IPS-11a (cell line): ENCODE data around the gene NUDT1.
"Not testable (repeated sequence)": the region's sequence is repeated elsewhere in the genome, so short reads cannot be mapped to it uniquely, and the experiment has no call there.

Experiments
- H3K4me3 ChIP-seq: one replicate; pipeline ENCODE4 v1.5.1; 2013; ENCODE audit warnings: low read depth, low read length, control low read depth

Gene NUDT1

DNA sequence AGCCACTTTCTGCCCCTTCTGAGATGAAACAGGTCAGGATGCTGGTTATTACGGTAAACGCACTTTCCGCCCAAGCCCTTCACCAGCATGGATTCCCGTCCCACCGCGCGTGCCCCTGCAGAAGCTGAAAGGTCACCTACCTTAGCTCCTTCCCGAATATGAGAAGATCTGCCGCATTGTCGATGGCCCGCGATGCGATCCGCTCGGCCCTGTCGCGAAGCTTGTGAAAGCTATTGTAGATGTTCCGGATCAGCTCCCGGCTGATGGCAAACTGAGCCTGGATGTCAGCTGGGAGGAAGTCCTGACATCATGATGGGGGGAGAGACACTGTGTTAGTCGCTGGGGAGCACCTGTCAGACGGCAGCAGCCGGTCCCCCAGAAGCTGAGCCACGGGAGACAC lies 22.1 kb downstream of the NUDT1 start:
- H3K4me3 ChIP-seq = no peak overlapping the region

DNA sequence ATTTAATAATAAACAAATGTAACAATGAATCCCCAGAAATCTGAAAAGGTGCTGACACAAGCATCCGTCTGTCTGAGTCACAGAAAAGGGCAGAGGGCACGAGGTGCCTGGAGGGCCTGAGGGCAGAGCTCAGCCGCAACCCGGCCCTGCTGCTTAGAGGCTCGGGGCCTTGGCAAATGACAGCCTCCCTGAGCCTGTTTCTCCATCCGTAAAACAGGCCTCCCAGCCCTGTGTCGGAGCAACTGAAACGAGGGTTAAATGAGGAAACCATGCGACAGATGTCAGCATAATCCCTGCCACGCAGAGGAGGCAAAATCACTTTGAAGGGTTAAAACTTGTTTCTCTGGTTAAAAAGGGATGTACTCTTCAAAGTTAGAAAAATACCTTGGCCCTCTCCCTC lies 24.9 kb downstream of the NUDT1 start:
- no peak overlapping the region for H3K4me3 ChIP-seq

DNA sequence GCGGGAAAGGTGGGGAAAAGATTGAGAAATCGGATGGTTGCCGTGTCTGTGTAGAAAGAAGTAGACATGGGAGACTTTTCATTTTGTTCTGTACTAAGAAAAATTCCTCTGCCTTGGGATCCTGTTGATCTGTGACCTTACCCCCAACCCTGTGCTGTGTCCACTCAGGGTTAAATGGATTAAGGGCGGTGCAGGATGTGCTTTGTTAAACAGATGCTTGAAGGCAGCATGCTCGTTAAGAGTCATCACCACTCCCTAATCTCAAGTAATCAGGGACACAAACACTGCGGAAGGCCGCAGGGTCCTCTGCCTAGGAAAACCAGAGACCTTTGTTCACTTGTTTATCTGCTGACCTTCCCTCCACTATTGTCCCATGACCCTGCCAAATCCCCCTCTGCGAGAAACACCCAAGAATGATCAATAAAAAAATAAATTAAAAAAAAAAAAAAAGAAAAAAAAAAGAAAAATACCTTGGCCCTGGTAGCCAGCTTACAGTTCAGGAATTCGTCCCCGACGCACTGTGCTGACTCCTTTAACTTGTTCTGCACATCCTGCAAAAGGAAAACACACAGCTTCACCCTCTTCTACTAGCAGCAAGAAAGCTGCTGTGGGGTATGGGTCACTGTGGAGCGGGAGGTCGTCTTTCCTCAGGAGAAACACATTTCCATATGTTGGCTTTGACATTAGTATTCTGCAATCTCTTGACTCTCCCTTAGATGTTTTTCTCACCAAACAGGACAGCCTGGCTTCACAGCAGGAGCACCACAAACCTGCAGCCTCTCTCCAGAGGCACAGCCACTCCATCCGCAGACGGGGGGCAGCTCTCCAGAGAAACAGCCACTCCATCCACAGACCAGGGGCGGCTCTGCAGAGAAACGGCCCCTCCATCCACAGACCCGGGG lies 27.3 kb downstream of the NUDT1 start:
- not testable (repeated sequence) for H3K4me3 ChIP-seq

DNA sequence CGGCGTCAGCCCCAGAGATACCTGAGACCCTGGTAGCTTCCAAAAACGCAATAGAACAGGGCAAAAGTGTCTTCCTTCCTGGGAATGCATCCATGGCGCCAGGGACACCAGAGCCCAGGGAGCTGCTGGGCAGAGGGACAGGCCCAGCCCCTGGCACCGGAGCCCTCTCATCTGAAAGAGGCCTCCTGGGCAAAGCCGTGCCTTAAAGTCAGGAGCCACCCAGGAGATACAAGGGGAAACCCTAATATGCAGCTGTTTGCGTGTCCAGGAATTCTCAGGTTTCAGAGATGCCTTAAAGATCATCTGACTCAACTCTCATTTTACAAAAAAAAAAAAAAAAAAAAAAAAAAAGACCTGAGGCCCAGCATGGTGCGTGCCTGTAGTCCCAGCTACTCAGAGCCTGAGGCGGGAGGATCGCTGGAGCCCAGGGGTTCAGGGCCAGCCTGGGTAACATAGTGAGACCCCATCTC lies 28.0 kb downstream of the NUDT1 start:
- H3K4me3 ChIP-seq = no peak overlapping the region

DNA sequence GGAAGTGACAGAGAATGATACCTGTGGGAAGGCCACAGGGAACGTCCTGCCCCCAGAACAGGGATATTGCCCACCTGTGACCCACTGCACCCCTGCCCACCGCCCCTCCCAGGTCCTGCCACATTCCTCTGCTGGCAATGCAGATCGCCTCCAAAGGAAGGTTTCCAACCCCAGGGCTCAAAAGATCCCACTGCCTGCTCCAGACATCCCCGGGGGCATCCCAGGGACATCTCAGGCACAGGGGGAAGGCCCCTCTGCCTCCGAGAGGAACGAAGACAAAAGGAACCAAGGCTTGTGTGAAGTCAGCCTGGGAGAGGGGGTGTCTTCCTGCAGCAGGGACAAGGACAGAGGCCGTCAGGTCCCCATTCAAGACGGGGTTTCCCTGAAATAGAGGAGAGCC lies 28.5 kb downstream of the NUDT1 start:
- H3K4me3 ChIP-seq = no peak overlapping the region

DNA sequence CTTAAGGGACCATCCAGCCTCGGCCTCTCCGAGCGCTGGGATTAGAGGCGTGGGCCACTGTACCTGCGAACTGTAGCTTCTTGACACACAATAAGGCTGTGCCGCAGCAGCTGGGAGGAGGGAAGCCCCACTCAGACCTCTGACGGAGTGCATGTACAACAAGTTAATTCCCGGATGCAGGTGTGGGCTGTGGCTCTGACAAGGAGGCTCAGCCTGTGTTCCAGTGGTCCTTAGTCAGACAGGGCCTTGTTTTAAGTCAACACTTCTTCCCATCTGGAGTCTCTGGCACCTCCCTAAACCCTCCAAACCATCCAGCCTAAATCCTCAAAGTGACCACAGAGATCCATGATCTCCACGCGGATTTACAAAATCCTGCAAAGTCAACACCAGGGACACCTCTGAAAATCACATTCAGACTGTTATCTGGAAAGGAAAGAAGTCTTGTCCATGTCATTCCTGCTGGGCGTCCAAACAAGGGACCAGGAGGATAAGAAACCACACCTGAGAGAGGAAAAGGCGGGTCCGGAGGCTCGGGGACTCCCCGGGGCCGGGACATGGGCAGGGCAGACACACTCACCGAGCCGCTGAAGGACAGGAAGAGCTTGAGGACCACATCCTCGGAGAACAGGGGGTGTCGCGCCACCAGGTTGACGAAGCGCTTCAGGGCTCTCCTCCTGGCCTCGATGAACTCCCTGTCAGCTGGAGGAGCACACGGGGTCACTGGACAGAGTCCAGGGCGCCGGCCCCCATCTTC lies 29.4 kb downstream of the NUDT1 start:
- no peak overlapping the region for H3K4me3 ChIP-seq

DNA sequence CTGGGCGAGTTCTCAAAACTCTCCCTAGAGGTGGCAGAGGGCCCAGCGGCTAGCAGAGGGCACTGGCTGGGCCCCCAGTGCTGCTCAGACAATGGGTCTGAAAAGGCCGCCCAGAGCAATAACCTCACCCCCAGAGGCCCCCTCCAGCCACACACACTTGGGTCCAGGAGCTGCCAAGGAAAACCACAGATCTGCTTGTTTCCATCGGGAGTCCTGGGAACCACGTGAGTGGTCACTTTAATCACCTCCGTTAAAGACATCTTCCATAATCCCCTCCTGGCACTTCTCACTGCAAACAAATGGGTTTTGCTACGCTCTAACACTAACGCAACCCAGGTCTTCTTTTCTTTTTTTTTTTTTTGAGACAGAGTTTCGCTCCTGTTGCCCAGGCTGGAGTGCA lies 30.0 kb downstream of the NUDT1 start:
- no peak overlapping the region for H3K4me3 ChIP-seq

DNA sequence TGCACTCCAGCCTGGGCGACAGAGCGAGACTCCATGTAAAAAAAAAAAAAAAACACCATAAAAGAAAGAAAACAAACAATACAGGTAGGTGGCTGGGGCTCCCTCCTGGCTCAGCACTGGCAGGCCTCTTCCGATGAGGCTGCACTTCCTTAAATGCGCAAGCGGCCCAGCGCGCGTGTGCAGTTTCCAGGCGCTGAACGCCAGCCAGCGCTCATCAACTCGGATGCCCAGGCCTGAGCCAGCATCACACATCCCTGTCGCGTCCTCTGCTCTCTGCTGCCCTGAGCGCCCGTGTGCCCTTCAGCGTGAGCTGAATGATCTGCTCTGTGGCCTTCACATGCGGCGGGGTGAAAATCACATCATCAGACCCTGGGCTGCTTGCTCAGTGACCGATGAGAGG lies 31.8 kb downstream of the NUDT1 start:
- H3K4me3 ChIP-seq = no peak overlapping the region

DNA sequence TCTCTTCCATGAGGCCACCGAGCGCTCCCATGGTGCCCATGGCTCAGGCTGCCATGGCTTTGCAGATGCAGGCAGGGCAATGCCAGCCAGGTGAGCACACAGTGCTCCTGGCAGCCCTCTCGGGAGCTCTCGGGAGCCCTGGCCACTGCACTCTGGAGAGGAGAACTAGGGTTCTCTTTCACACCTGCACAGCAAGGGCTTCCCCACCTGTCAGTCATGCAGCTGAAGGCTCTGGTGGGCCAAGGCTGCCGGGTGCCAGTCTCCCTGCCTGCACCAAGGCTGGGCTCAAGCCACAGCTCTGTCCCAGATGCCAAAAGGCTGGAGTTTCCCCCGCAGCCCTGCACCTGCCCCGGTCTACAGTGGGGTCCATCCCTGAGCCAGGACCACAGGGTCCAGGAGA lies 32.6 kb downstream of the NUDT1 start:
- no peak overlapping the region for H3K4me3 ChIP-seq

DNA sequence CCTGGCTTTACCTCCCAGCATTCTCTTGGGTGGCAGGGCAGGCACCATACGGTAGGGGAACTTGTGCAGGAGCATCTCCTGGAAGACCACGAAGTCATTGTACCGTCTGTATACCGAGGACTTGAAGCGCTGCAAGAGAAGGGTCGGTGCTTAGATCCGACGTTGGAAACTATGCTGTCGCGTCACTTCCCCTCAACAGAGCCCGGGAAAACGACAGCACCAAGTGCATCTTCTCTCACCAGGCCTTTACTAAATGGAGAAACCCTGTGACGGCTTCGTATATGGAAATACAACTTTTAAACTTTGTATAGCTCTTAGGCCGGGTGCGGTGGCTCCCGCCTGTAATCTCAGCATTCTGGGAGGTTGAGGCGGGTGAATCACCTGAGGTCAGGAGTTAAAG lies 33.1 kb downstream of the NUDT1 start:
- H3K4me3 ChIP-seq = no peak overlapping the region

DNA sequence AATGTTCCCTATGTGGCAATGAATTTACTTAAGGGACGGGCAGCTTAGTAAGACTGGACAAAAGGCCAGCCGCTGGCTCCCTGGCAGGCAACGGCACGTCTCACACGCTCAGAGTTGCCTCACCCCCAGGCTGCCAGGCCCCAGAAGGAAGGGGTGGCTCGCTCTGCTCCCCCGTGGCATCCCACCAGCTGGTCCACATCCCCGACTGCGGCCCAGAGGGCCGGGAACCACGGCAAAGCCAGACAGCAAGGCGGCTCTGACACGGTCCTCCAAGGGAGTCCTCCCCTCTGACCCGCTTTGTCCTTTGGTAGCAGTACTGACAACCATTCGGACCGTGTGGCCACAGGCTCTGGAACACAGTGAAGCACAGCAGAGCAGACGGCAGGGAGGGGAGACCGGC lies 34.1 kb downstream of the NUDT1 start:
- H3K4me3 ChIP-seq = no peak overlapping the region

DNA sequence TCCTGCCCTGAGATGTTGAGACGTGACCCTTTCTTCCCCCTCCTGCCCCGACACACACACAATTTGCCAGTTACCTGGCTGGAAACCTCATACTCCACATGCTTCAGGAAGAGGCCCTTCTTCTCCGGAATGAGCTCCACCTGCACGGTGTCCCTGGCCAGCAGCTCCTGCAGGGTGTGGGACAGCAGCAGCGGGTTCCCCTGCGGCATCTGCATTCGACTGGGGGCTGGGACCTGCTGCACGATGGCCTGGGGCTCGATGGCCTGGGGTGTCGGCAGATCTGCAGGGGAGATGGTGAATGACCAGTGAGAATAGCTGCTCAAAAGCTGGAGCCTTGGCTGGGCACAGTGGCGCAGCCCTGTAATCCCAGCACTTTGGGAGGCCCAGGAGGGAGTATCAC lies 36.0 kb downstream of the NUDT1 start:
- no peak overlapping the region for H3K4me3 ChIP-seq

DNA sequence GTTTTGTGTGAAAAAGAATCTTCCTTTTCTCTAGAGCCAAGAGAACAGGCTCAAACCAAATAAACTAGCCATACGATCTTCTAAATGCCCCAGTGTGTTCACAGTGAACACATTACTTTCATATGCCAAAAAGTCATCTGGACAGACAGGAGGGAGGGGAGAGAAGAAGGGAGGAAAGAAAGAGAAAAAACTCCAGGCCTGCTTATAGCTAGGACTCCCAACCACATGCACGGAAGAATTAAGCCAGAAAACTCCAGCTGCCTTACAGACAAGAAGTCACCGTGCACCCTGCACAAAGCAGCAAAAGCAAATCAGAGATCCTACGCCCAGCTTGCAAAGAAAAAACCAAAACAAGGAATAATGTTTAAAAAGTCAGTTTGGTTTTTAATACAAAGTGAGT lies 37.9 kb downstream of the NUDT1 start:
- no peak overlapping the region for H3K4me3 ChIP-seq

DNA sequence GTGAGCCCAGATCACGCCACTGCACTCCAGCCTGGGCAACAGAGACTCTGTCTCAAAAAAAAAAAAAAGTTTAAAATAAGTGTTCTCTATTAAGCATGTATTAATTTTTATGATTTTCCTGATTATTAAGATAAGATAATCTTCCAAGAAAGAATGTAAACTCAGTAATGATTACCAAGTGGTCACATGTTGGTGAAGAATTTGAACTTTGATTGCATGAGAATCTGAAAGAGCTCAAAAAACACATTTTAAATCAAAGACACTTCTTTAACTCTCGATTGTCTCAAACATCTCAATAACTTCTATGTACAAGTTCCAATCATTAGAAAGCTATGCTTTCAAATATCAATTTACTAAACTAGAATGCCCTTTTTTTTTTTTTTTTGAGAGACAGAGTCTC lies 38.4 kb downstream of the NUDT1 start:
- H3K4me3 ChIP-seq = no peak overlapping the region

DNA sequence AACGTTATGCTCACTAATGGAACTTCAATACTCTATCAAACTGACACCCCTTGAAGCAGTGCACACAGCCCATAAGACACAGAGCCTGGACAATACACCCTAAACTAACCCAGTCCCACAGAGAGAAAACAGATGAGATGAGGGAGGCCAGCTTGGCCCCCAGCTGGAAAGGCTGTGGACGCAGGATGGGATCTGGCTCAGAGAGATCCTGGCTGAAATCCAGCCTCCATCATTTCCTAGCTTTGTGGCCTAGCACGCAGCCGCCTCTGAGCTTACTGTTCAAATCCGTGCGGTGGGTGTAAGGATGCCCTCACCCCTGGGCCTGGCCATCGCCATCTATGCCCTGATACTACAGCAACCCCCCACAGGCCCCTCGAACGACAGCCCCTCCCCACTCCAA lies 39.5 kb downstream of the NUDT1 start:
- H3K4me3 ChIP-seq = no peak overlapping the region

DNA sequence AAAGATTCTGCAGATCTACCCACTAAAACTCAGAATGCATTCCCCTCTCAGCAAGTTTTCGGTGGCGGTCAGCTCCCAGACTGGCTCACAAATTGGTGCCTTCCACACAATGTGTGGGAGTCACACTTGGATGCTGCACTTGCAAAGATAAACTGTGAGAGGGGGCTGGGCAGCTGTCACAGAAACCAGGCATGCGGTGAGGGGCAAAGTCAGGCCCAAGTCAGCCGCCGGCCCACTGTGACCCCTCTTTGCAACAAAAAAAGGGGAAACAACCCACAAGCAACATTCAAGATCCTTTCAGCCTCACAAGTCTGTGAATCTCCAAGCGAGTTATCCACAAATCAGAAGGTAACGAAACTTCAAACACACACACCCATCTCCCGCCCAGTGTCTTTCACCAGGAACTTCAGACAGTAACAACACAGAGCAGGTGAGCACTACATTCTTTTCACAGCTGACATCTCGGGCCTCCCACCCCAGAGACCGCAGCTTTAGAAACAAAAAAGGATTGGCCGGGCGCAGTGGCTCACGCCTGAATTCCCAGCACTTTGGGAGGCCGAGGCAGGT lies 40.2 kb downstream of the NUDT1 start:
- H3K4me3 ChIP-seq = no peak overlapping the region

DNA sequence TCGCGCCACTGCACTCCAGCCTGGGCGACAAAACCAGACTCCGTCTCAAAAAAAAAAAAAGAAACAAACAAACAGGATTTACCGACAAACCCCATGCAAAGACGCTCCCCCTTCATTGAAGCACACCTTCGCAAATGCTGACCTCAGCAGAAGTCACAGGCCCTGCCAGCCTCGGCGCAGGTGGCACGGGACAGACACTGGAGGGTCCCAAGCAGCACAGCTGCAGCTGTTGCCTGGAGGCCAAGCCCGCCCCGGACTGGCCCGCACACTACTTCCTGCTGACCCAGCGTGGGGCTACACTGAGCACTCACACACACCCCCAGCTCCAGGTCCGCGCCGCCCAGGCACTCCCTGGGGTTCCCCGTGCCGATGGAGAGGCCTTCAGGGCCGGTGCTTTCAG lies 41.0 kb downstream of the NUDT1 start:
- H3K4me3 ChIP-seq = no peak overlapping the region

DNA sequence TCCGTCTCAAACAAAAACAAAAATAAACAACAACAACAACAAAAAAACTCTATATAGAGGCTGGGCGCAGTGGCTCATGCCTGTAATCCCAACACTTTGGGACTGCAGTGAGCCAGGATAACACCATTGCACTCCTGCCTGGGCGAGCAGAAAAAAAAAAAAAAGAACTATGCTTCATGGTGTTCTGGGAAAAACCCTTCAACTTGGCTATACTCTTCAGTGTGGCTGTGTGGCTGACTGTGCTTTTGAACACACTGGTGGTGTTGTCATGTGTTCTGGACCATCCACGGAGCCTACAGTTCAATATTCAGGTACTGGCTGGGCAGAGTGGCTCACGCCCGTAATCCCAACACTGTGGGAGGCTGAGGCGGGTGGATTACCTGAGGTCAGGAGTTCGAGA lies 45.7 kb downstream of the NUDT1 start:
- H3K4me3 ChIP-seq = no peak overlapping the region

DNA sequence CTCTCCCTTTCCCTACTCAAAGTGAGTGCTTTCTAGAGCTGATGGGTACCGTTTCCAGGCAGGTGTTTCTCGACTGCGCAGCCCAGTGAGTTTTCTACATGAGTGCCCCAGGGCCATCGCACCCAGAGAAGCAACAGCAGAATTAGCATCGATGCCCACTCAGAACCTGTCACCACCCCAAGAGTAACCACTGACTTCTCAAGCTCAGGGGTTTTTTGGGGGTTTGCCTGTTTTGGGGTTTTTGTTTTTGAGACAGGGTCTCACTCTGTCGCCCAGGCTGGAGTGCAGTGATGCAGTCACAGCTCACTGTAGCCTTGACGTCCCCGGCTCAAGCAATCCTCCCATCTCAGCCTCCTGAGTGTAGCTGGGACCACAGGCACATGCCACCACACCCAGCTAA lies 46.5 kb downstream of the NUDT1 start:
- H3K4me3 ChIP-seq = no peak overlapping the region

DNA sequence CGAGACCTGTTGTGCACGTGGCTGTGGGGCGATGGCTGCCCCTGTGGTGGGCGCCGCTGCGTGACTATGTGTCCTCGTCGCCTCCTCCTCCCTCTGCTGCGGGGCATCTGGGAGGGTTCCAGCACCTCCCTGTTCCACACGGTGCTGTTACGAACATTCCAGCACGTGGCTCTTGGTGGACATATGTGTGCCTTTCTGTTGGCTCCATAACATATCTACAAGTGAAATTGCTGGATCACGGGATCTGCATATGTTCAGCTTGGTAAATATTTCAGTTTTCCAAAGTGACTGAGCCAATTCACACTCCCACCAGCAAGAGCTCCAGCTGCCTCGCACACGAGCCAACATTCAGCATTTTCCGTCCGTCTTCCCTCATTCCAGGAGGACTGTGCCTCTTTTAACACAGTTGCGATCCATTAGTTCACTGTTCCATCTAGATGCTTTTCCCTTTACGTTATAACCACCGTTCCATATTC lies 47.1 kb downstream of the NUDT1 start:
- no peak overlapping the region for H3K4me3 ChIP-seq

DNA sequence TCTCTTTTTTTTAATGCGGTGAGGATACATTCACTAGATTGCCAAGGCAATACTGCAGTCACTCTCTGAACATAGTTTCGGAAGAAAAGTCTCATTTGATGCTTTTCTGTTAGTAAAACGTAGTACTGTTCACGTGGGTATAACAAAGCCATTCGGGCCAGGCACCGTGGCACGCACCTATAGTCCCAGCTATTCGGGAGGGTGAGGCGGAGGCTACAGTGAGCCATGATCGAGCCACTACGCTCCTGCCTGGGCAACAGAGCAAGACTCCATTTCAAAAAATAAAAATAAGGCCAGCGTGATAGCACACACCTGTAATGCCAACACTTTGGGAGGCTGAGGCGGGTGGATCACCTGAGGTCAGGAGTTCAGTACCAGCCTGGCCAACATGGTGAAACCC lies 47.6 kb downstream of the NUDT1 start:
- H3K4me3 ChIP-seq = no peak overlapping the region

DNA sequence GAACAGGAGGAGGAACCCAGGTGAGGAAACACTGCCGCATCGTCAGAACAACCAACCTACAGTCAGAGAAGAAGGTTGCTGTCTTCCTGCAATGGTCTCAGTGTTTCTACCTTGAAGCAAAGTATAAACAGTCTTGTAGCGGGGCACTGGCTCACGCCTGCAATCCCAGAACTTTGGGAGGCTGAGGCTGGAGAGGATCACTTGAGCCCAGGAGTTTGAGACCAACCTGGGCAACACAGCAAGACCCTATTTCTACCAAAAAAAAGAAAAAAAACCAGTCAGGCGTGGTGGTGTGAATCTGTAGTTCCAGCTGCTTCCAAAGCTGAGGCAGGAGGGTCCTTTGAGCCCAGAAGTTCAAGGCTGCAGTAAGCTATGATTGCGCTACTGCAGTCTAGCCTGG lies 48.9 kb downstream of the NUDT1 start:
- no peak overlapping the region for H3K4me3 ChIP-seq
